ENCODE results near the gene BRD1.
A peak's percentile ranks its signal among the peaks of the same experiment; 100 is the strongest.

Gene BRD1

DNA sequence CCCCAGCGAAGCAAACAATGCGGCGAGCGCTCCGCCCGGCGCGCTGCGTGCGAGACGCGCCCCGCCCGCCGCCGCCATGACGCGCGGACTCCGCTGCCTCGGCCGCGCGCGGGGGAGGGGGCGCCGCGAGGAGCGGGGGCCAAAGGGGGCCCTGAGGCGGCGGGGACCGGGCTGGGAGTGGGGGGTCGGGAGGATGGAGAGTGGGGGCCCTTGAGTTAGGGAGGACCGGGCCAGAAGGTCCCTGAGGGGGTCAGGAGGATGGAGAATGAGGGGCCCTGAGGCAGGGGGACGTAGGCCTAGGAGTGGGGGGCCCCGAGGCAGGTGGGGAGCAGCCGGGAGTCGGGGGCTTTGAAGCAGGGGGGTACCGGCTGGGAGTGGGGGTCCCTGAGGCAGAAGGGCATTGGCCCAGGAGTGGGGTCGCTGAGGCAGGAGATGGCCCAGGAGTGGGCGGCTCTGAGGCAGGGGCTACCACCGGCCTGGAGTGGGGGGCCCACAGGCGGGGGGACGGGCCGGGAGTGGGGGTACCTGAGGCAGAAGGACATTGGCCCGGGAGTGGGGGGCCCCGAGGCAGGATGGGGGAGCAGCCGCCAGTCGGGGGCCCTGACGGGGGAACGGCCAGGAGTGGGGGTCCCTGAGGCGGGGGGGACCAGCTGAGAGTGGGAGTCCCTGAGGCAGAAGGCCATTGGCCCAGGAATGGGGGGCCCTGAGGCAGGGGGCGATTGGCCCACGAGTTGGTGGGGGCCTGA is at the start of gene BRD1:
Gene BRD1, minus strand, starts transcription at position 21 of the 746 bp plus-strand sequence. CDS start 3,556 bp downstream, outside the sequence.
- peak; percentile 3 for DNase-seq

DNA sequence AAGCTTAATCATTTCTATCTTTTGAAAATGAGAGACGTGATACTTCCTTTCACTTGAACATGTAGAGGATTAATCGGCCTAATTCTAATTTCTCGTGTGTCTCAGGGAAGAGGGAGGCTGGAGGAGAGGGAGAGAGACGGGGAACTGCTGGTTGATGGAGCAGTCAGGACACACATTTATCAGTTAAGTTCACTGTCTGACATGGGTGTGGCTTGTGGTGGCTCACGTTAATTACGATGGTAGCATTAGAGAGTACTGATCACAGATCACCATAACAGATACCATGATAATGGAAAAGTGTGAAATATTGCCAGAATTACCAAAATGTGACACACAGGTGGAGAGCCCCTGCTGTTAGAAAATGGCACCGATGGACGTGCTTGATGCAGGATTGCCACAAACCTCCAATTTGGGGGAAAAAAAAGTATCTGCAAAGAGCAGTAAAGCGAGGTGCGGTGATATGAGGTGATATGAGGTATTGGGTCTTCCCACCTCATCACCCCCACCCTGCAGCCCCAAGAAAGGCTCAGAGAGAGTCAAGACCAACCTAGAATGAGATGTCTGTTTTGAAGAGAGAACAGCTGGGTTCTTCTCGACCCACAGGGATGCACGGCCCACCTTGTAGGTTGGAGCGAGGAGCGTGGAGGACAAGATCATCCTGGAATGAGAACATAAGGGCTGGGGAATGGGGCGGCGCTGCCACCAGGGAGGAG is 45.7 kb upstream of the BRD1 start:
- no peak for DNase-seq

DNA sequence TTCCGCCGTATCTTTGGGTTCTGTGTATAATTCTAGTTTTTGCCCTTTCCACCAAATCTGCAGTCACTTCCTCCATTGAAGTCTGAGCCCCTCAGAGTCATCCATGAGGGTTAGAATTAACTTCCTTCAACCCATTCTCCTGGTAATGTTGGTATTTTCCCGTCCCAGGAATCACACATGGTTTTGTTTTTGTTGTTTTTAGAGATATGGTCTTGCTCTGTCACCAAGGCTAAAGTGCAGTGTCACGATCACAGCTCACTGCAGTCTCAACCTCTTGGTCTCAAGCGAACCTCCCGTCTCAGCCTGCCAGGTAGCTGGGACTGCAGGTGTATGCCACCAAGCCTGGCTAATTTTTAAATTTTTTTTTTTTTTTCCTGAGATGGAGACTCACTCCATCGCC is 44.7 kb upstream of the BRD1 start:
- no peak for DNase-seq

DNA sequence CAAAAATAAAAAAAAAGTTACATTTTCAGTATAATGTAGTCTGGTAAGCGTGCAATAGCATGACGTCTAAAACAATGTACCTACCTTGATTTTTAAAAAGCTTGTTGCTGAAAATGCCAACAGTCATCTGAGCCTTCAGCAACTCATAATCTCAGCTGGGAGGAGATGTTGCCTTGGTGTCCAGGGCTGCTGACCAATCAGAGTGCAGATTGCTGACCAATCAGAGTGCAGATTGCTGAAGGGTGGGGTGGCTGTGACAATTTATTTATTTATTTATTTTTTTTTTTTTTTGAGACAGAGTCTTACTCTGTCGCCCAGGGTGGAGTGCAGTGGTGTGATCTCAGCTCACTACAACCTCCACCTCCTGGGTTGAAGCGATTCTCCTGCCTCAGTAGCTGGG is 43.8 kb upstream of the BRD1 start:
- no peak for DNase-seq

DNA sequence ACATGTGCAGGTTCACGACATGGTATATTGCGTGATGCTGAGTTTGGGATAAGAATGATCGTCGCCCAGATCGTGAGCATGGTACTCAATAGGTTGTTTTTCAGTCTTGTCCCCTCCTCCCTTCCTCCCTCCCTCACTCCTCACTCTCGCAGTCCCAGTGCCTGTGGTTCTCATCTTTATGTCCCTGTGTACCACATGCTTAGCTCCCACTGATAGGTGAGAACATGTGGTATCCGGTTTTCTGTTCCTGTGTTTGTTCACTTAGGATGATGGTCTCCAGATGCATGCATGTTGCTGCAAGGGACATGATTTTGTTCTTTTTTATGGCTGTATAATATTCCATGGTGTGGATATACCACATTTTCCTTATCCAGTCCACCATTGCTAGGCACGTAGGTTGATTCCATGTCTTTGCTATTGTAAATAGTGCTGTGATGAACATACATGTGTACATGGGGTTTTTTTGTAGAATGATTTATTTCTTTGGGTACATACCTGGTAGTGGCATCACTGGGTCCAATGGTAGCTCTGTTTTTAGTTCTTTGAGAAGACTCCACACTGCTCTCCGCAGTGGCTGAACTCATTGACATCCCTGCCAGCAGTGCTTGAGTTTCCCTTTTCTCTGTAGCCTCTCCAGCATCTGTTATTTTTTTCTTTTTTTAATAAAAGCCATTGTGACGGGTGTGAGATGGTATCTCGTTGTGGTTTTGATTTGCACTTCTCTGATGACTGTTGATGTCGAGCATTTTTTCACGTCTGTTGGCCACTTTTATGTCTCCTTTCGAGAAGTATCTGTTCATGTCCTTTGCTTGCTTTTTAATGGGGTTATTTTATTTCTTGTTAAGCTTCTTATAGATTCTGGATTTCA is 42.4 kb upstream of the BRD1 start:
- DNase-seq = no peak

DNA sequence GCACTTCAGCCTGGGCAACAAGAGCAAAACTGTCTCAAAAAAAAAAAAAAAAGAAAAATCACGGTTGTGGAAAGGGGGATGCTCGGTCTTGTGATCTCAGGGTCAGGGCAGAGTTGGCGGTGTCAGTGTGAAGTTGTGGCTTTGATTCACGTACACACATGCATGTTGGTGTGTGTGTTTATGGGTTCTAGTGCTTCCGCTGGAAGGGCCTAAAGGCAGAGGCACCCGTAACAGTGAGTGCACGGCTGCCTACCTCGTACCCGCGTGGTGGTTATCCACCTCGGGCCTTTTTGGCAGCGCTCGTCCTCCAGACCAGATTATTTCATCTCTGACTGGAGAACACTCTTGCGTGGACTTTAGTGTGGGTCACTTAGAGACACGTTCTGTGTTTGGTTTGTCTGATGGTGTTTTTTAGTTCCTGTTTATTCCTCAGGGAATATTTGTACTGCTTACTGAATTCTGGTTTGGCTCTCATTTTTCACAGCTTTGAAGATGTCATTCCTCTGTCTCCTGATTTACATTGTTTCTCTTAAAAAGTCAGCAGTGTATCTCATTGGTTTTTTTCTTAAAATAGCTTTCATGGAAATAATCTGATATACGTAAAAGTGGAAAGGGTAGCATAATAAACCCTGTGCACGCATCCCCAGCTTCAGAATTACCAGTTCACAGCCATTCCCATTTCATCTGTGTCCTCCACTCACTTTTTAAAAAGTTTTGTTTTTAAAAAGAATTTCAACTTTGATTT is 41.6 kb upstream of the BRD1 start:
- DNase-seq = no peak

DNA sequence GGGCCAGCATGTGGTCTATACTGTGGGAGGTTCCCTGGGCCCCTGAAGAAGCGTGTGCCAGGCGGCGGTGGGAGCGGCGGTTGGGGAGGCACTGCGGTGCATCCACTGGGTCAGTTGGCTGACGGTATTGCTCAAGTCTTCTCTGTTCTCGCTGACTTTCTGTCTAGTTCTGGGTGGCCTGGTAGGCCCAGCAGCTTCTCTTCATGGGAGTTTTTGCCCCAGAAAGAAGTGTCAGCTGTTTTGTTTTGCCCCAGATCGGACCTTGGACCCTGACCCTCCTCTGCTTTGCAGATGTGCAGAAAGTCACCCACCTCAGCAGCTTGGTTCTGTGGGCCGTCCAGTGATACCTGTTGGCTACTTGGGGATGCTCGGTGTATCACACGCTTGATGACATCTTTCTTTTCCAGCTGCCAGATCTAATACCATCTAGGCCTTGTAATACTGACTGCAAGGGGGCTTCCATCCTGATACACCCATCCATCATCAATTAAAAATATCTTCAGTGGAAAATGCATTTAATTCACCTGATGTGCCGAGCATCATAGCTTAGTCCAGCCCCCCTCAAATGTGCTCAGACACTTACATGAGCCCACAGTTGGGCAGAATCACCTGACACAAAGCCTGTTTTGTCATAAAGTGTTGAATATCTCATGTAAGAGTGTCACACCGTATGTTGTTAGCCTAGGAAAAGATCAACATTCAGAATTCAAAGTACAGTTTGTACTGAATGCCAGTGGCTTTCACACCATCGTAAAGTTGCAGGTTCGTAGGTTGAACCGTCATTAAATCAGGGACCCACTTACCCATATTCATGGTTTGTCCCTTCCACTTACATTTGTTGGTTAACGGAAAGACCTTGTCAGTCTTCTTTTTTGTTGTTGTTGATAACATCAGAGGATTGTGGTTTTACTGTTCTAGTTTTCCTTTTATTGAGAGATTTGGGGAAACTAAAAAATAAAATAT is 39.9 kb upstream of the BRD1 start:
- no peak for DNase-seq

DNA sequence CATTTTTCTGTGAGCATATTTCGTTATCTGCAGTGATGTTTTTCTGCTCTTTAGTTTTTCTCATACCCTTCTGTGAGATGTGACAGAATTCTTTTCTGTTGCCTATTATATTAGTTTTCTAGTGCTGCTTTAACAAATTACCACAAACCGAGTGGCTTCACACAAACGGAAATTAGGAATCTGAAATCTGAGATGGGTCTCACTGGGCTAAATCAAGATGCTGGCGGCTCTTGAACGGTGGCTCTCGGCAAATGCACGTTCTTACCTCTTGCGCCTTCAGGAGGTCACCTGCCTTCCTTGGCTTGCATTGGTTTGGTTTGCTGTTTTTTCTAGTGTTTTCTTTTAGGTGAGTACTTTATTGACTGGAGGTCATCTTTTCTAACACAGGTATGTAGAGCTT is 39.0 kb upstream of the BRD1 start:
- DNase-seq = no peak

DNA sequence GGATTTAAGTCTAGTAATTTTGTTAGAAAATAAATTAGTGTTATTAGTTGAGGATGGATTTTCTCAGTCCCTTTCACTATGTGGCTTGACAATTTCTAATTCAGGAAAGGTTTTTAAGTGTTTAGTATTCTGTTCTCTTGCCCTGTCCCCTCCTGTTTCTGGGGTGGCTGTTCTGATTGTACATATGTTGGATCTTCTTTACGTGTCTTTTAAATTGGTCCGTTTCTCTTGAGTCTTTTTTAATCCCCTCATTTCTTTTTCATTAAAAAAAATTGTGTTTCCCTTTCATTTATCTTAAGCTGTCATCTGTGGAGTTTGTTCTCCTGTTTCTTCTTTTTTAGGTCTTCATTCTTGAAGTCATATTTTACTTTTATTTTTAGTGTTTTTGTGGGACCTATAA is 38.5 kb upstream of the BRD1 start:
- DNase-seq = no peak

DNA sequence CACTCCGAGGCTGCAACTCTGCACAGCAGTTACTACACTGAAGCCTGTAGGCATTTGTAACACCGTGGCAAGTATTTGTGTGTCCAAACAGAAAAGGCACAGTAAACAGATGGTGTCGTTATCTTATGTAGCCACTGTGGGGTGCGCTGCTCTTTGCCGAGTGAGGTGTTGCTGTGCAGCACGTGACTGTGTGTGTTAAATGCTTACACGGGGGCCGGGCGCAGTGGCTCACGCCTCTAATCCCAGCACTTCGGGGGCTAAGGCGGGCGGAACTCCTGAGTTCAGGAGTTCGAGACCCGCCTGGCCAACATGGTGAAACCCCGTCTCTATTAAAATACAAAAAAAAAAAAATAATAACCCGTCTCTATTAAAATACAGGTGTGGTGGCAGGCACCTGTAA is 37.5 kb upstream of the BRD1 start:
- no peak for DNase-seq

DNA sequence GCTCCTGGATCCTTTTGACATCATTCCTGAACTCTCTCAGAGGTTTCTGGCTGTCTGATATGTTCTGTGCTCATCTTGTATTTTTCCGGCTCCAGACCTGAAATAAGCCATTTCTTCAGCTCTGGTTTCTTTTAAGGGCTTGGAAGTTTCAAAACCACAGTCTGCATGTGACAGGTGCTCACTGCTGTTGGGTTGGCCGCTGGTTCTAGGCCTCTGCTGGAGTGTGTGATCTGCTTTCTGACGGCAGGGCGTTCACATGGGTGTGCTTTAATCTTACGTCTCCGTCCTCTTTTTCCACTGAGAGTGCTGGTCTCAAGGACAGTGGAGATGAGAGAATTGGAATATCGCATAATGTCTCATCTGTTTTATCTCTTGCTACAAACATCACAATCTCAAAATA is 36.3 kb upstream of the BRD1 start:
- no peak for DNase-seq

DNA sequence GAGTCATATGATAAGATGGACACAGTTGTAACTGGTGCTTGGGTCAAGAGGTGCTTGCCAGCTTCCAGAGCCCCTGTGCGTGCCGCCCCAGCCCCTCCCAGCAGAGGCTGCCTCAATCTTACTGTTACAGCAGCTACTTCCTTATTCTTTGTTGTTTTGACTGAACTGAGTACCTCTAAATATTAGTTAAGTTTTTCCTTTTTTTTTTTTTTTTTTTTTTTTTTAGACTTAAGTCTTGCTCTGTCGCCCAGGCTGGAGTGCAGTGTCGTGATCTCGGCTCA is 34.8 kb upstream of the BRD1 start:
- no peak for DNase-seq

DNA sequence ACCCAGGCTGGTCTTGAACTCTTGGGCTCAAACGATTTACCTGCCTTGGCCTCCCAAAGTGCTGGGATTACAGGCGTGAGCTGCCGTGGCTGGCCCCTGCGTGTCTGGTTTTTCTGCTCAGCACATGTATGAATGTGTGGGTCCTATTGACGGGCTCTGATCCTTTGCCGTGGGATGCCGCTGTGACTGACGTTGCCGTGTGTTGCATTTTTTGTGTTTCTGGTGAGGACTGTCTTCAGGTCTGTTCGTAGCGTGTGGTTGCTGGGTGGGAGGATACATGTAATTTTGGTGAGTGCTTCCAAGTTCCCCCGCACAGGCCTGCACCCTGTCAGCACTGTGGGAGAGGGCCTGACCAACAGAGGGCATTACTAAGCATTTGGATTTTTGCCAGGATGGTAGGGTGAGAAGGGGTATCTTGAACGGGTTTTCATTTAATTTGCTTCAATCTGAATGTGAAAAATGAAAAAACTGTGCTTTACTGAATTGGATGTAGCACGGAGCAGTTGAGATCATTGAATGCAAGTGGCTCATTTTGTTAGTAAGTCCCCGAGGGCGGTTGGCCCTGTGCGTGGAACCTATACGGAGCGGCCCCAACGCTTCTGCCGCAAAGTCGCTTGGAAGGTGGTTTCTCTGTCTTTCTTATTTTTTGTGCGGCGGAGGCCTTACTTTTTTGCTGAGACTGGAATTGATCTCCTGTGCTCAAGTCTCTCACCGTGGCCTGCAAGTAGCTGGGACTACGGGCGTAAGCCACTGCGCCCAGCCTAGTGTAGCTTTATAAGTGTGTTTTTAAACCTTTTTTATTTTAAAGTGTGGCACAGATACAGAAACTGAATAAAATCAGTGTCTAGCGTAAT is 34.2 kb upstream of the BRD1 start:
- DNase-seq = no peak

DNA sequence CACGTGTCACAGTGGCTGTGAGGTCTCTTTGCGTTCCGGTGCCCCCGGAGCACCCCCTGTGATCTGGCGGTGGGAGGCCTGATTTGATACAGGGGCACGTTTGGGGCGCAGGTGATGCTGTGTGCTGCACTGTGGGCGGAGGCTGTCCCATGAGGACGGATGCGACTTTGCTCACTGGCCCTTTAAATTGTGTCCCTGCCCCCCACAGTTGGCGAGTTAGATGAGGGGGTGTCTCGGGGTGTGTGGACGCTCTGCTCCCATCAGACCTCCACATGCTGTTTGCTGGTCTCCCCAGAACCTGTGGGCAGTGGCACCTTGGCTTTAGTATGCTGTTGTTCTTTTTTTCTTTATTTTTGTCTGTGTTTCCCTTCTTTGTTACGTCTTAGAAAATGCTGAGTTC is 31.2 kb upstream of the BRD1 start:
- no peak for DNase-seq

DNA sequence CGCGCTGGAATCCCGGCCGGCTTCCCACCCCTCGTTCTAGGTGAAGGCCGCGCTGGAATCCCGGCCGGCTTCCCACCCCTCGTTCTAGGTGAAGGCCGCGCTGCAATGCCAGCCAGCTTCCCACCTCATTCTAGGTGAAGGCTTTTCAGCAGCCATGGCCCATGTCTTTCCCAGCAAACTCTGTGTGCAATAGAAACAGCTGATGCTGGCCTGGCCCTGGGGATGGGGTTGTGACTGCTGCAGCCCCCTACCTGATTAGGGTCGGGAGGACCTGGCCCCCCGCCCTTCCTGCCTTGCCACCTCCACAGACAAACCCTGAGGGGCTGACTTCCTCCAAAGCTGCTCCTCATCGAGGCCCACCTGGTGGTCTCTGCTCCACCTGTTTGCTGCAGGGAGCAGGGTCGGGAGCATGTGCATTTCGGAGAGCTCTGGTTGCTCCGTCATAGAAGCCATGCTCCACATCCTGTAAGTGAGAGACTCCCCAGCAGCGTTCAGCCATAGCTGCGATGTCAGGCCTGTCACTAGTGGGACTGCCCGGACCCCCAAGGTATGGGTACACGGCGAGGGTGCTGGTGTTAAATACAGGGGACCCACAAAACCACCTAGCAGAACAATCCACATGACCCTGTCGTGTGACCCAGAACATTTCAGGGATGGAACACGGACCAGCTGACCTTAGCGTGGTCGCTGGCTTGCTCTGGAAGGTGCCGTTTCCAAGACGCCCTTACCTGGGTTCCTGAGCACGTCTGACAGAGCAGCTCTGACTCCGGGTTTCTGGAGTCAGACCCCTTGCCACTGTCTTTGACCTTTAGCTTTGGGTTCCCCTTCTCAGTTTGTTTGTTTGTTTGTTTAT is 29.3 kb upstream of the BRD1 start:
- no peak for DNase-seq

DNA sequence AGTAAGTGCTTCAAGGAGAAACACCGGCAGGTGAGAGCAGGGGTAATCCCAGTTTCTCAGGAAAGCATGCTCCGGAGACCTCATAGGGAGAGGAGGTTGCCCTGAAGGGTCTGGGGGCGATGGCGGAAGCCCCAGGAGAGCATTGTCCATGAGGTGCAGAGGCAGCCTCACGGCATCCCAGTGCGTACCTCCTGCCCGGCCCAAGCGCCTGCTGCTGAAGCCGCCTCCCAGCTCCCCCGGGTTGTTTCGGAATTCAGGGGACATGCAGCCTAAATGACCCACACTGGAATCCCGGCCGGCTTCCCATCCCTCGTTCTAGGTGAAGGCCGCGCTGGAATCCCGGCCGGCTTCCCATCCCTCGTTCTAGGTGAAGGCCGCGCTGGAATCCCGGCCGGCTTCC is 28.7 kb upstream of the BRD1 start:
- DNase-seq = no peak

DNA sequence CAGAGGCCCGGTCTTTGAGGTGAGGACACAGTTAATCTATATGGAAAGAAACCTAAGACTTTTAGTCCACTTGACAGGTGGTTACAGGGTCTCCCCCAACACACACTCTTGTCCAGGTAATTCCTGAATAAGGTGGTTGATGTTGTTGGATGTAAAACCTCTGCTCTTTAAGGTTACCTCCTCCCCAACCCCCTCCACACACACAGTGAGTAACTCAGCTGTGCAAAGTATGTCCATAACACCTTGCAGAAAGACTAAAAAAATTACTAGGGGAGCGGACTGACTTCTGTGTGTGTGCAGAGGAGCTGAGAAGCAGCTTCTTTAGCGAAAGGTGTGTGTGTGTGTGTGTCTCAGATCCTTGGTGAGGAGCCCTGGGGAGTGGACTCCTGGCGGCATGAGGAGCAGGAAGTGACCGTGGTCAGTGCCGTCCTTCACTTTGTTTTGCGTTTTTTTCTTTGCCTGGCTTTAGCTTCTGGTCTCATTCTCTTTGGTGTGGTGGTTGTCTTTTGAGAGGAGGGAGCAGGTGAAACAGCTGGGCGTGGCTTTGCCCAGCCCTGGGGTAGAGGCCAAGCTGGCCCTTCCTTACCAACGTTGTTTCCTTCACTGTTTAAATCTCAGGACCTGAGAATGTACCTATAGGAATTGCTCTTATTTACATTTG is 27.7 kb upstream of the BRD1 start:
- peak; percentile 16 for DNase-seq

DNA sequence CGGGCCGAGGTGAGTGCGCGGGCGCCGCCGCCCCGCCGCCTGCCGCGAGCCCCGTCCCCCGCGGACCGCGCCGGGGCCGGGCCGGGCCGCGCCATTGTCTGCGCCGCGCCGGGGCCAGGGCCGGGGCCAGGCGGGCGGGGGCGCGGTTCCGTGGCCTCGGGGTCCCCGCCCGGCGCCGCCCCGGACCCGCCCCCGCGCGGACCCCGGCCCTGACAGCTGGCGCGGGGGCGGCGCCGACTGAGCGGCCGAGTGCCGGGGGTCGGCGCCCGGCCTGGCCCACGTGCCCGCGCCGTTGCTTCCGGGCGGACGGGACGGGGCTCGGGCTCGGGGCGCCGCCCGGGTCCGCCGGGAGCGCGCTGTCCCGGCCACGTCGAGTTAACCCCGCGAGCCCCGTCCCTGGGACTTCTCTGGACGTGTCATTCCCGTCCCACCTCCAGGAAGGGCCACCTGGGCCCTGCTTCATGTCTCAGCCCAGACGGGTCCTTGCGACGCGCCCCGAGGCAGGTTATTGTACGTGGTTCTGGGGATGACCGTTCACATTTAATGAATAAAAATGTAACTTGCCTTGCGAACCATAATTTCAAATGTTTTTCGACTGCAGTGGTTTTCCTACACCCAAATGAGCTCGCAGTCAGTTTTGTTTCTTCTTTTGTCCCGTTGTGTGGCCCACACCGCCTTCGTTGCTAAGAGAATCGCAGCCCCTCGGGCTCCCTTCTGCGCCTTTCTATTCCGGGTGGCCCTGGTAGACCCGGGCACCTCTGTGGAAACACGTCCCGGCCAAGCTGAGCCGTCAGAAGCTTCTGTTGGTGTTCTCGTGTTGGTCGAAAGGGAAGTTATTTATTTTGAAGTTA is 26.5 kb upstream of the BRD1 start:
- DNase-seq = no peak
